Left cardiac atrium (tissue), 4 donors: ENCODE measurements around the gene TCEANC2. TPM values are rescaled to one million over a fixed set of nuclear protein-coding genes. Genes with fewer than 3 reads are reported as not detected.

Experiments used
- ATAC-seq, 2 donors: fragments of 200-7000 bp; cut with Tn5 transposase; one replicate each; pipeline ENCODE4 v1.9.1; 2020; ENCODE audit warnings: mild to moderate bottlenecking in 2 of 2, moderate library complexity in 2 of 2
- DNase-seq: peaks from one replicate; pipeline ENCODE4 v3.0.0-alpha.2; 2020
- intact Hi-C, 2 donors: fragments of 100-400 bp; cut with DNase I; formaldehyde crosslinking; loops; one replicate each; pipeline versions ENCODE4 v1.14.1 to v1.15.1; 2022 to 2023
- total RNA-seq, 2 donors: library from RNA; stranded (reverse); fragmentation: NEBNext Ultra II Directional; extraction: Animal tissue kit (Norgen Biotek cat#: 25700); gene quantifications; one replicate each; pipeline ENCODE4 v1.2.1, GENCODE V29; 2021
- donor health status: DM: no; HTN: yes; CAD: no.
- donor health status: DM: no; HTN: yes; CAD: no; lungs with severe emphysema.
- donor health status: DM: yes; HTN: yes; CAD: no.
- donor health status: Dilated cardiomyopathy.

TCEANC2 gene
- total RNA-seq, 2 donors from 2014 or later: 2.6 to 5.3 TPM

DNA sequence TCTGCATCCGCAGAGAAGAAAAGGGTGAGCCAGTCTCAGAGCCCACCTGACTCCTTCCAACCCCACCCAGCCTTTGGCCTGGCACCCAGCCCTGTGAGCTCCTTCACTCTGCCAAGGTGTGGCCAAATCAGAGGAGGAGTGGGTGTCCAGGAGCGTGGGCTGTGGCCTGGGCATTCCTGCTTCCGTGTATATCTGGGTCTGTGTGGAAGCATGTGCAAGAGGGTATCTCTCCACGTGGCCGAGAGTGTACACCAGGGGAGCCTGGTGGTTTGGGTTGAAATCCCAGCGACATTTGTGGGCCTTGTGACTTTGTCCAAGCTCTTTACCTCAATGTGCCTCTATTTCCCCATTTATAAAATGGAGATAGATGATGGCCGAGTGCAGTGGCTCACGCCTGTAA is 69.6 kb downstream of the TCEANC2 start:
- ATAC-seq (no peak), DNase-seq (no peak)
- intact Hi-C loops: loop anchor here (5.0 to 10.0 kb wide), 3 partner anchors 152 to 369 kb away; partner anchors contain the start of gene SSBP3 (in 1 of the 2)

DNA sequence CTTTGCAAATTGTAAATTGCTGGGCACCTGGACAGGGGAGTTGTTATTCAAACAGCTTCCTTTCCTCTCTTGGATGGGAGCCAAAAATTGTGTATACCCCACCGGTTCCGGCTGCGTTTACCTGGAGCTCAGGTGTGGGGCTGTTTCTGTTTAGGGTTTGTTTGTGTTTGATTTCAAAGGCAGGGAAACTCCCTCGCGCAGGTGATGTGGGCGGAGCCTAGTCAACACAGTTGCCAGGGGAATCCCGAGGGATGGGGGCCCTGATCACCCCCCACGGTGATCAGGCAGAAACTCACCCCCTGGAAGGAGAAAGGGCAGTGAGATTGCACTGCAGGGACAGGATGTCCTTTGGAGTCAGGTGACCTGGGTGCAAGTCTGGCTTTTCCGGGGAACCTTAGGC is 71.1 kb downstream of the TCEANC2 start:
- ATAC-seq (no peak), DNase-seq (no peak)
- intact Hi-C loops: loop anchor here (5.0 to 10.0 kb wide), 3 partner anchors 150 to 368 kb away; partner anchors contain the start of gene SSBP3 (in 1 of the 2)

DNA sequence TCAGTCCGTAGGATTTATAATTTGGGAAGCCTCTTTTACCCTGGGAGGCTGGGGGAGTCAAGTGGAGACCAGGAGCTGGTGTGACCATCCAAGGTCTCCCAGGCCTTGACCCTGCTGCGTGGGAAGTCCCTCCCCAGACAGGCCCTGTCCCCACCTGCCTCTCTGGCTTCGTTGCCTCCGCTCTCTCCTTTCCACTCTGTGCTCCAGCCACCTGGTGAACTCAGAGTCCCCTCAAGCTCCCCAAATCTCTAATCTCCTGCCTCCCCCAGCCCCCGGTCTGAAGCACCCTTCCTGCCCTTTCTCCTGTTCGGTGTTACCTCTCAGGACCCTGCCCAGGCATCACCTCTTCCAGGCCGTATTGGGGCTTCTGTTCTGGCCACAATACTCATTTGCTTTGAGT is 71.5 kb downstream of the TCEANC2 start:
- intact Hi-C loops: loop anchor here (1.0 to 10.0 kb wide), 4 partner anchors 150 to 367 kb away; partner anchors contain the start of gene SSBP3 (in 1 of the 2)
- ATAC-seq (no peak), DNase-seq (no peak)

DNA sequence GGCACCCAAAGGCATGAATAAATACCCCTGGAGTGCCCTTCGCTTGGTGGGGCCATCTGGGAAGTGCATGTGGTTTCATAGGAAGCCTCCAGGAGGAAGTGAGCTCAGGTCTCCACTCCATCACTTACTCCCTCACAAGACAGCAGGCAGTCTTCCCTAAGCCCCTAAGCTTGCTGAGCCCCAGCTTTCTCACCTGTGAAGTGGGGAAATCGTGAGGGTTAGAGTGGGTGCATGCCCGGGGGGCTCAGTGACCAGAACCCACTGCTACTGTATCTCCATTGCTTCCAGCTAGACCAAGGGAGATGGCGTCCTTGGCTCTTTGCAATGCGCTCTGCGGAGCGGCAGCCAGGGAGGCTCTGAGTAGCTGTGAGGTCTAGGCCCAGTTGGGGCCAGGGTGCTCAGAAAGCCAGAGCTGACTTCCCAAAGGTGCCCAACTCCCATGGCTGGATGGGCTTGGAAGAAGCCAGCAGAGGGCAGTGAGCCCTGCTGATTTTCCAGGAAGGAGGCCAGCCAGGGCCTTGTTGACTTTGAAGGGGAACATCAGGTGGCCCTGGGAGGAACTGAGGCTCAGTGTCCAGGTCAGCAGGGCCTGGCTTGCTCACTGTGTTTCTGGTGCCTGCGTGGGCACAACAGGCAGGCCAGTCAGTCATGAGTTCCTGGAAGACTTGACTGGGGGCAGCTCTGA is 72.1 kb downstream of the TCEANC2 start:
- DNase-seq: peak; percentile 31
- peak in 1 of 2 donors; percentile 46 for ATAC-seq
- intact Hi-C loops: loop anchor here in 1 of 2 donors (1.0 to 10.0 kb wide), 2 partner anchors 149 to 364 kb away; no protein-coding TSS in a partner anchor

DNA sequence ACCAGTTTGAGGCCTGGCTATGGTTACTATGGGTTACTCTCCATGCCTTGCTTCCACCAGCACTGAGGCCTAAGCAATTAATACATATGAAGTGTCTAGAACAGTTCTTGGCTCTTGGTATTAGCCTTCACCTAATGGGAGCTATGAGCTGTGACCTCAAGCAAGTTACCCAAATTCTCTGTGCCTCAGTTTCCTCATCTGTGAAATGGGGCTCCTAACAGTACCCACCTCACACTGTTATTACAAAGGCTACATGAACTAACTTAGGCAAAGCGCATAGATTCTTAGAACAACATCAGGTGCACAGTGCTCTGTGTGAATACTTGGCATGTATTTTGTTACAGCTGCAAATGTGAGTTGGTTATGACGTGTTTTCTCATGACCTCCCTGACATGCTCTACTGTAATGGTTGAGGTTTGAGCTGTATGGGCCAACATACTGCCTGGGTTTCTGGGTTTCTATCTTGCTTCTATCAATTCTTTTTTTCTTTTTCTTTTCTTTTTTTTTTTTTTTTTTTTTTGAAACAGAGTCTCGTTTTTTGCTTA is 72.9 kb downstream of the TCEANC2 start:
- intact Hi-C loops: loop anchor here in 1 of 2 donors (10.0 kb wide), 1 partner anchor 148 kb away; no protein-coding TSS in a partner anchor
- ATAC-seq: no peak

DNA sequence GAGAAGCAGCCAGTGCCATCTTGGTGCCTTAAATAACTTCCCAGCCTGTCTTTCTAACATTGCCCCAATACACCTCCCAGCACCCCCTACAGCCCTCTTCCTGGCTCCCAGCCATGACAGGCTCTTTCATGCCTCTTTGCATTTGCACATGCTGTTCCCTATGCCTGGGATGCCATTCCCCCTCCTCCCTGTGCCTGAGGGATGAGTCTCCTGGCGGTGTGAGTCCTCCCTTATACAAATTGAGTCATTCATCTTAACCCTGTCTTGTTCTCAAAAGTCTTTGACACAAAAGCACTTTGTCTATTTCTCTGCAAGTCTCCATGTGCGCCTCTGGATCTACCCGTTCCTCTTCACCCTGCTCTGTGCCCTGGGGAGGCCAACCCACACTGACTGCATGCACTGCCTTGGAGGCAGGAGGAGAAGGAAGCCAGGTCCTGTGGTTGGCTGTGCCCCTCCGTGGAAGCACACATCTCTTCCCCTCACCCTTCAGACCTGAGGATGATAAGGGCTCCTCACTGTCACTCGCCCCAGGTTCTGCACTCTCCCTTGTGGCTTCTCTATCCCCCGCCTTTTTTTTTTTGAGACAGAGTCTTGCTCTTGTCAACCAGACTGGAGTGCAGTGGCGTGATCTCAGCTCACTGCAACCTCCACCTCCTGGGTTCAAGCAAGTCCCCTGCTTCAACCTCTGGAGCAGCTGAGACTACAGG is 74.3 kb downstream of the TCEANC2 start:
- no peak for ATAC-seq
- intact Hi-C loops: loop anchor here in 1 of 2 donors (10.0 kb wide), 1 partner anchor 147 kb away; no protein-coding TSS in a partner anchor
- DNase-seq: no peak

More for the DNA sequence above, 72.9 kb downstream of the TCEANC2 start:
- DNase-seq: no peak

DNA sequence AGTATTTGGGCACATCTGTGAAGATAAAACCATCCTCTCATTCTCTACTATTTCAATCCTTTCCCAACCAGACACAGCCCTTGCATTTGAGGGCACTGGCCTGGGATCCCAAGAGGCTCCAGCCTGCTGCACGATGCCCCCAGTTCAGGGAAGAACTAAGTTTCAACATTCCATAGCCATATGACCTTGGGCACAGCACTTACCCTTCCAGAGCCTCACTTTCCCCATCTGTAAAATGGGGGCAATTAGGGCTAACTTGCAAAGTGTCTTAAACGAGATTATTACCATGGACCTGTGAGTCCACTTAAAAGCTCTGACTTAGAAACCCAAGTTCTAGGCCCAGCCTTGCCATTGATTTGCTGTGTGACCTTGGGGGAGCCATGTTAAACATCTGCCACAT is 76.5 kb downstream of the TCEANC2 start:
- ATAC-seq (no peak), DNase-seq (no peak)
- intact Hi-C loops: loop anchor here in 1 of 2 donors (10.0 kb wide), 1 partner anchor 145 kb away; no protein-coding TSS in a partner anchor

DNA sequence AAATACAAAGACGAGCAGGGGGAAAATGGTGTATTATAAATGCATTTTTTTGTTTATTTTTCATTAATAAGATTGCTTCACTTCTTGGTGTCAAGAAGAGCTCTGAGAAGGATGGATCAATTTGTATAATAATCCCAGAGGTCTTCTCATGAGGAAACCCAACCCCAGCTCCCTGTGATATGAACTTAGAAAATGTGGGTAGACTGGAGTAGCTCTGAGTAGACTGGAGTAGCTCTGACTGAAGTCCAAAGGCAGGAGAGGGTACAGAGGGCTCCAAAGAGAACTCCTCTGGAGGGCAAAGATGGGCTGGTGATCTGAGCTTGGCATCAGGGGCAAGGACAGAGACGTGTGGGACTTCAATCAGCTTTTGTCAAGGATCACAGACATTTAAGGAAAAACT is 78.0 kb downstream of the TCEANC2 start:
- ATAC-seq (no peak), DNase-seq (no peak)
- intact Hi-C loops: no loop called here

DNA sequence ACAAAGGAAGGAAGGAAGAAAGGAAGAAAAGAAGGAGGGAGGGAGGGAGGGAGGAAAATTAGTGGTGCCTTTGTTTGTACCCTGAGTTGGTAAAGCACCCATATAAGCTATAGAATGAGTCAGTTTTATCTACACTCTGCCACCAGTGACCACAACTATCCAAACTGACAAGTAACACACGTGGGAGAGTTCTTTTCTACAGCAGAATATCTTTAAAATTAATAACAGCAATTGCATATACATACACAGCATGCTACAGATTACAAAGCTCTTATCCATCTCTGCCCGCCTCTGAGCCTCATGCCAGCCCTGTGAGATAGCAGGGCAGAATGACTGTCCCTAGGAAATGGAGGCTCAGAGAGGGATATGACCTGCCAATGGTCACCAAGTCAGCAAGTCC is 79.1 kb downstream of the TCEANC2 start:
- no peak for DNase-seq
- ATAC-seq: no peak
- intact Hi-C loops: no loop called here

DNA sequence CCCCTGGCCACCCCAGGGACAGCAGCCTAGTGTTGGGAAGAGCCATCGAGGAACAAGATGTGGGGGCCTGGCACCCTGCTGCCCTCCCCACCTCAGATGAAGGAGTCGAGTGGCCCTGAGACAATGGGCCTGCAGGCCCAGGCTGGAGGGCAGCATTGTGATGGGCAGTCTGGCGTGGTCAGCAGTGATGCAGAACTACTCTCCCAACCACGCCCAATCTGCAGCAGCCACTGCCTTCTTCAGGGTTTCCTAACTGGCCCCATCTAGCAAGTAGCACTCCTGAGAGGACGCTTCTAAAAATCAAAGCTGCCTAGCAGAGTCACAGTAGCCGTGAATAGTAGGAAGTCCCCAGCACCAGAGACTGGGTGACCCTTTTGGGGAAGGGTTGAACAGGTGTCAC is 80.9 kb downstream of the TCEANC2 start:
- DNase-seq: no peak
- ATAC-seq: no peak
- intact Hi-C loops: no loop called here

DNA sequence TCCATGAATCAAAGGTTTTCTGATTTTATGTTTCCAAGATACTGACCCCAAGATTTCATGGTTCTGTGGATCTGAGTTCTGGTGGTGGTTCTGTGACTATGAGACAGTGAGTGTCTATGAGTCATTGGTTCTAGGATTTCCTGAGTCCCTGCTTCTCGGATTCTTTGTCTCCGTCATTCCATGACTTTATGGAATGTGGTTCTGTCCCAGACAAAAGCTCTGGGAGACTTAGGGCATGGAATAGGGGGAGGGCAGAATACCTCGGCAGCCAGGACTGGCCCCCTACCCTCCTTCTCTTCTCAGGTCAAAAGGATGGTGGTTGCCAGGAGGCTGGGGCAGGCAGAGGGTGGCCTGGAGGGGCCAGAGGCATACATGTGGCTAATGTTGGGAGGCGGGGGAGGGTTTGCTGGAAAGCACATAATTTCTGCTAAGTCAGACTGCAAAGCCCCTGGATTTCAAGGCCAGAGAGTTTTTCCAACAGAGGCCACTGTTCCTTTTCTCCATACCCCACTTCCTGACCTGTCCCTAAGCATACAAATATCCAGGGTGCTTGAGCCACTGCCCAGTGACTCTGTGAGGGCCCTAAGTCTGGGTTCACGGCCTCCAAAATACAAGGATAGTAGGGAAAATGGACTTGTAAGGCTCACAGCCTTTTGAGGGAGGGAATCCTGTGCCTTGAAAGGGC is 82.2 kb downstream of the TCEANC2 start:
- intact Hi-C loops: no loop called here
- ATAC-seq: no peak
- no peak for DNase-seq

DNA sequence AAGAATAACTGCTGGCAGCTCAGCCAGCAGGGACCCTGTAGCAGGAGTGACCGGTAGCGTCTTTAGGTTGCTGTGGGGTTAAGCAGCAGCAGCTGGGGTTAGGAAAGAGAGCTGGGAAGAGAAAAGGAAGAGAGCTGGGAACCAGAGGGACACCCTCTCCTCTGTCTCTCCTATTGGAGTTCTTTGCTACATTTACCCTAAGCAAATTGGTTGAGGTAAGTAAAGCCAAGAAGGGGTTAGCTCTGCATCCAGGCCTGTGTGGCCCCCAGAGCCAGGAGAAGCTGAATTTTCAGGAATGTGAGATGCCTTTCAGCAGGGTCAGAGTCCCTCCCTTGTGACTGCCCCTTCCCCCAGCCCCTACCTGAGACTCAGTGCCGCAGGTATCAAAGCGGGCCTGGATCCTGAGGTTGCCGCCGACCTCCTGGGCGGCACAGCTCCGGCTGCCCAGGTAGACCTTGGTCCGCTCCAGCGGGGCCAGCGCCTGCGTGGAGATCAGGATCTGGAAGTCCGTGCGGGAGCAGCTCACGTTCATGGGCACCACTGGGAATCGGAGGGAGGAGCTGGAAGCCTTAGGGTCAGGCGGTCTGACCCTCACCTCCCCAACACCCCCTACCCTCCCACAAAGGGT is 83.0 kb downstream of the TCEANC2 start:
- DNase-seq (no peak), ATAC-seq (no peak)
- intact Hi-C loops: no loop called here

DNA sequence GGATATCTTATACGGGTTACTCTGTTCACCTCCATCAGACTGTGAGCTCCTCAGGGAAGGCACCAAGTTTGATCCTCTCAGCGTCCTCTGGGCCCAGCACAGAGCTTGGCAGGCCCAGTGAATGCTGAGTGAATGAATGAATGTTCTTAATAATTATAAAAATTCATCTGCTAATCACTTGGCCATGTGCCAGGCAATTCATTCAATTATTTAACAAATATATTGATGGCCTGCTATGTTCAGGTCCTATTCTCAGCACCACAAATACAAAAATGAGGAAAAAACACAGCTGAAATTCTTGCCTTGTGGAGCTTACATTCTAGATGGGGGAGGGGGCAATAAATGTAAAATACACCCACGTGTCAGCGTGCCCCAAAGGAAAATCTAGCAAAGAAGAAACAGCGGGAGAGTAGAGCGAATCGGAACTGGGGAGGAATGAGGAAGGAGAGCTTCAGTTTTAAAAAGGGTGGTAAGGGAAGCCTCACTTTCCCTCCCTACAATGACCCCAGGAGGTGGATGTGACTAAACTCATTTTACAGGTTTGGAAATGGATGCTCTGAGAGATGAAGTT is 83.6 kb downstream of the TCEANC2 start:
- no peak for ATAC-seq
- intact Hi-C loops: no loop called here
- no peak for DNase-seq

DNA sequence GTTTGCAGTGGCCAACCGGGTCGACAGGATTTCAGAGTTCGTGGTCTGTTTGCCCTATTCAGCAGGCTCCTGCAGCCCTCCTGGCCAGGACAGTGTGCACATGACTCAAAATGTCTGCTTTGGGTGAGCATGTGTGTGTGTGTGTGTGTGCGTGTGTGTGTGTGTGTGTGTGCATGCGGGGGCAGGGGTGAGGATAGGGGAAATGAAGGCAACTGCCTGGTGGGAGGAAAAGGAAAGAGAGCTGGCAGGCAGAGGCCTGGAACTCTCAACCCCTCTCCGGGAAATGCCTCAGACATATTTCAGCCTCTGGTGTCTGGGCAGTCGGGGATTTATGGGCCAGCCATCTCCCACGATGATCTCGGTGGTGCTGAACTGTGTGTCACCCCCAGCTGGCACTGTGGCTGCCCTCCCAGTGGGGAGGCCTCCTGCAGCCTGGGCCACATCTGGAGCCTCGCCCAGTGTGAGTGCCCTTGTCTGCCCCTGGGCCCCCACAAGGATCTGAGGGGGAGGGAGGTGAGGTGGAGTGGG is 84.2 kb downstream of the TCEANC2 start:
- ATAC-seq (peak in 1 of 2 donors; percentile 58), DNase-seq (no peak)
- intact Hi-C loops: no loop called here

DNA sequence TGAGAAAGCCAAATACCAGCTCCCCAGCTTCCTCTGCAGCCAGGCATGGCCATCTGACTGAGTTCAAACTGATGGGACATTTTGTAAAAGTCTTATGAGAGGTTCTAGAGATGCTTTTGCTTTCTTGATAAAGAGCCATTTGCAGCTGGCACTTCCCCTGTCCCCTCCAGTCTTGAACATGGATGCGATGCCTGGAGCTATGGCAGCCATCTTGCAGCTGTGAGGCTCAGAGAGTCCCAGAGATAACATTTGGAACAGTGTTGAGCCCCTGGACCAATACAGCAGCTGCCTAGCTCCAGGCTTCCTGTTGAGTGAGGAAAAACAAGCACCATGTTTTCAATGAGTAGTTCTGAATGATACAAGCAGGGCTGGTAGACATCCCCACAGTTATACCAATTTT is 85.6 kb downstream of the TCEANC2 start:
- intact Hi-C loops: no loop called here
- no peak for DNase-seq
- ATAC-seq: no peak

DNA sequence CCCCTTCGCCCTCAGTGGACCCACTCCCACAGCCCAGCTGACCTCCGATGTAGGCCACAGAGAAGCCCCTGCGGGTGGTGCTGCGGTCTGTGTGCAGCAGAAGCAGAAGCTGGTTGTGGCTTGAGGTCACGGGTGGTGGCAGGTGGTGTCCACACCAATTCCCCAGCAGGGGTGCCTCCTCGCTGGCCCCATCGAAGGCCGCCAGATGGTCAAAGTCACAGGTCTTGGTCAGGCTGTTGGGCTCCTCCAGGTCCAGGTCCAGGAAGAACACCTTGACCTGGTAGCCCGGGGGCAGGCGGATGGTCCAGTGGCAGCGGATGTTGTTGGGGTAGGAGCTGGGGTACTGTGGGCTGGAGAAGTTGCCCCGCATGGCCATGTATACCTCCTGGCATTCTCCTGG is 86.3 kb downstream of the TCEANC2 start:
- no peak for ATAC-seq
- intact Hi-C loops: no loop called here
- no peak for DNase-seq

DNA sequence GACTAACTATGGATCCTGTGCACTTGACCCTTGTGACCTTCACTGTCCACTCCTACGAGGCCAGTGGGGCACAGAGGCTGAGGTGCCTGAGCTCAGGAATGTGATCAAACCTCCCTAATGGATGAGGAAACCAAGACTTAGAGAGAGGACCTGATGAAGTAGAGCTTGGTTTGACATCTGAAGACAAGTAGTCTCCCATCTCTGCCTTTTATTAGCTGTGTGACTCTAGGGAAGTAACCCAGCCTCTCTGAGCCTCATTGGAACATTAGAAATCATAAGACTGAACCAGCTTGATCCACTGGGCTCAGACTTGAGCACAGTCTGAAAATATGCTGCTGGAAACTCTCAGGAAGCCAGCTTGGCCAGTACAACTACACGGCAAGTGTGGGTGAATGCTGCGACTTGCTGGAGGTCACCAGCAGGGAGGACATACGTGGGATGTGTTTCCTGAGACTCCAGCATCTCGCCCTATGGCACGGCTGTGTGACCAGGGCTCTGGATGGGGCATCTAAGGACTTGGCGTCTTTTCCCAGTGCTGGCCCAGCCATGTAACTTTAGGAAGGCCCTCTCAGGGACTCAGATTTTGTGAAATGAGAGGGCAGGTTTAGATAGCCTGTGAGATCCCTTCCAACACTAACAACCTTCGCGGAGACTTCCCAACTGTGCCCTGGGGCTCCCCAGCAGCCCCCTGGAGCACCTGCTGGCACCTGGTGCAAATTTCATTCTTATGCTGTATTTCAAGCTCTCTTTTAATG is 88.9 kb downstream of the TCEANC2 start:
- ATAC-seq: no peak
- intact Hi-C loops: no loop called here
- no peak for DNase-seq

DNA sequence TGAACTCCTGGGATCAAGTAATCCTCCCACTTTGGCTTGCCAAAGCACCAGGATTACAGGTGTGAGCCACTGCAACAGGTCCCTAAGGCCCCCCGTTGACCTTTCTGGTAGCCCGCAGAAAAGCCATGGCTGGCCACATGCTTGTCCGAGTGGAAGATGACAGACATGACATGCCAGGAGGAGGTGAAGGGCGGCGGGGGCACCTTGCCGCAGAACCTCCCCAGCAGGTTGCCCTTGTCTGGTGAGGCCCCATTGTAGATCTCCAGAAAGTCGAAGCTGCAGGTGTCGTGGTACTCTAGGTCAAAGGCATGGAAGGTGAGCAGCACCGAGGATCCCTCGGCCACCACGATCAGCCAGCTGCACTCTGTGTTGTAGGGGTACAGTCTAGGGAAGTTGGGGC is 91.0 kb downstream of the TCEANC2 start:
- ATAC-seq (no peak), DNase-seq (no peak)
- intact Hi-C loops: no loop called here
